ENCODE measurements around the gene RGR.
"Not testable (repeated sequence)": the region's sequence is repeated elsewhere in the genome, so short reads cannot be mapped to it uniquely, and the experiment has no call there.

The RGR gene

GRCh38 chr10:84269162-84269561 is 24.3 kb downstream of the RGR start:
- DNase-seq (ENCODE audit: low read depth) = no peak
- TF ChIP-seq CTCF (IDR thresholded peaks at IDR 0.05; ENCODE audit: low read depth, low read length, missing control alignments) = no peak

GRCh38 chr10:84269773-84270172 is 24.9 kb downstream of the RGR start:
- no peak for TF ChIP-seq CTCF (IDR thresholded peaks at IDR 0.05; ENCODE audit: low read depth, low read length, missing control alignments)
- in situ Hi-C loops (cut with HindIII; ENCODE audit: low sequenced_read_pairs) = loop anchor here (25.0 kb wide), 1 partner anchor 243 kb away; no protein-coding TSS in a partner anchor
- H3K4me3 ChIP-seq (ENCODE audit: low read depth, low read length) = no peak overlapping the region
- peak; percentile 13 for DNase-seq (ENCODE audit: low read depth)

More at GRCh38 chr10:84269162-84269561, 24.3 kb downstream of the RGR start:
- H3K4me3 ChIP-seq (ENCODE audit: low read depth, low read length) = no peak overlapping the region
- in situ Hi-C loops (cut with HindIII; ENCODE audit: low sequenced_read_pairs) = loop anchor here (25.0 kb wide), 1 partner anchor 243 kb away; no protein-coding TSS in a partner anchor

GRCh38 chr10:84270708-84271107 is 25.9 kb downstream of the RGR start:
- no peak overlapping the region for H3K4me3 ChIP-seq (ENCODE audit: low read depth, low read length)
- no peak for TF ChIP-seq CTCF (IDR thresholded peaks at IDR 0.05; ENCODE audit: low read depth, low read length, missing control alignments)
- in situ Hi-C loops (cut with HindIII; ENCODE audit: low sequenced_read_pairs) = loop anchor here (25.0 kb wide), 1 partner anchor 242 kb away; no protein-coding TSS in a partner anchor
- no peak for DNase-seq (ENCODE audit: low read depth)

GRCh38 chr10:84279876-84280475 is 35.1 kb downstream of the RGR start:
- H3K4me3 ChIP-seq (ENCODE audit: low read depth, low read length); in situ Hi-C loops (cut with HindIII; ENCODE audit: low sequenced_read_pairs); DNase-seq (ENCODE audit: low read depth): not testable (repeated sequence)

GRCh38 chr10:84286695-84287094 is 41.8 kb downstream of the RGR start:
- in situ Hi-C loops (cut with HindIII; ENCODE audit: low sequenced_read_pairs) = no loop called here
- DNase-seq (ENCODE audit: low read depth) = no peak
- no peak for TF ChIP-seq CTCF (IDR thresholded peaks at IDR 0.05; ENCODE audit: low read depth, low read length, missing control alignments)
- no peak overlapping the region for H3K4me3 ChIP-seq (ENCODE audit: low read depth, low read length)

GRCh38 chr10:84288151-84288550 is 43.3 kb downstream of the RGR start:
- TF ChIP-seq CTCF (IDR thresholded peaks at IDR 0.05; ENCODE audit: low read depth, low read length, missing control alignments) = no peak
- in situ Hi-C loops (cut with HindIII; ENCODE audit: low sequenced_read_pairs) = no loop called here
- H3K4me3 ChIP-seq (ENCODE audit: low read depth, low read length) = no peak overlapping the region
- no peak for DNase-seq (ENCODE audit: low read depth)

- TF ChIP-seq CTCF (IDR thresholded peaks at IDR 0.05; ENCODE audit: low read depth, low read length, missing control alignments) = no peak
- no peak overlapping the region for H3K4me3 ChIP-seq (ENCODE audit: low read depth, low read length)
- no peak for DNase-seq (ENCODE audit: low read depth)
- in situ Hi-C loops (cut with HindIII; ENCODE audit: low sequenced_read_pairs) = no loop called here
These were observed 44.8 kb downstream of the RGR start for GRCh38 chr10:84289521-84290200.

All from astrocyte of the cerebellum (primary cell).